Gastroesophageal sphincter (tissue), 4 donors: ENCODE measurements around the gene SYNGR1. TPM values are rescaled to one million over a fixed set of nuclear protein-coding genes. Genes with fewer than 3 reads are reported as not detected.

Experiments used
- ATAC-seq: fragments of 150-250 bp; one replicate; pipeline ENCODE4 v1.9.1; 2016; ENCODE audit warnings: mild to moderate bottlenecking, moderate library complexity
- H3K27ac ChIP-seq, 4 donors: fragments of 200-600 bp; sonication (generic) in 3 of 4; 1 replicate in 3 of 4; 2 replicates in 1 of 4; pipeline ENCODE4 v1.5.1; 2016 to 2019
- H3K27me3 ChIP-seq: fragments of 200-600 bp; sonication (generic); one replicate; pipeline ENCODE4 v1.5.1; 2019
- H3K36me3 ChIP-seq, 2 donors: fragments of 200-600 bp; sonication (generic); one replicate each; pipeline ENCODE4 v1.5.1; 2019; ENCODE audit warnings: control low read depth in 1 of 2
- H3K4me1 ChIP-seq, 3 donors: fragments of 200-600 bp; sonication (generic); 1 replicate in 2 of 3; 2 replicates in 1 of 3; pipeline ENCODE4 v1.5.1; 2016 to 2019; ENCODE audit warnings: control low read depth in 2 of 3
- H3K4me3 ChIP-seq, 2 donors: fragments of 200-600 bp; sonication (generic); one replicate each; pipeline ENCODE4 v1.5.1; 2019; ENCODE audit warnings: mild to moderate bottlenecking in 1 of 2, moderate library complexity in 1 of 2
- H3K9me3 ChIP-seq, 3 donors: fragments of 200-600 bp; sonication (generic); one replicate each; pipeline ENCODE4 v1.5.1; 2017 to 2019; ENCODE audit warnings: control low read depth in 2 of 3
- CTCF ChIP-seq, 4 experiments: fragments of 200-600 bp in 2 of 4; fragments of 450-650 bp in 2 of 4; sonication (generic) in 1 of 4; IDR thresholded peaks; one replicate each; pipeline ENCODE4 v1.5.1; 2017 to 2019; ENCODE audit warnings: antibody characterized with exemption in 4 of 4, mild to moderate bottlenecking in 2 of 4, moderate library complexity in 2 of 4
- EP300 ChIP-seq: sonication (generic); formaldehyde crosslinking; IDR thresholded peaks from one replicate; pipeline ENCODE4 v1.6.1; 2017; ENCODE audit warnings: antibody characterized with exemption, mild to moderate bottlenecking
- POLR2A ChIP-seq, 2 donors: fragments of 450-650 bp; IDR thresholded peaks; one replicate each; pipeline ENCODE4 v1.6.1; 2017; ENCODE audit warnings: antibody characterized with exemption in 2 of 2, mild to moderate bottlenecking in 2 of 2, moderate library complexity in 1 of 2
- POLR2AphosphoS5 ChIP-seq: sonication (generic); formaldehyde crosslinking; IDR thresholded peaks from one replicate; pipeline ENCODE4 v1.6.1; 2017; ENCODE audit warnings: antibody characterized with exemption
- WGBS, 2 donors: methylation state at CpG; one replicate each; pipeline ENCODE4 v1.1.5; 2018; ENCODE audit warnings: low coverage in 1 of 2; 5-methylcytosine and 5-hydroxymethylcytosine counted together
- total RNA-seq, 4 donors: library from RNA; depleted of rRNA; stranded (reverse); fragments of >200 nt; gene quantifications; one replicate each; pipeline ENCODE4 v1.1.0, GENCODE V29; 2016

SYNGR1 gene
- total RNA-seq, 4 donors from 2014 or later = 13.3 to 34.2 (median 20.1) TPM

GRCh38 chr22:39343259-39344045 is 6.3 kb upstream of the SYNGR1 start:
- Histone ChIP-seq H3K4me1 (no peaks in the 10 kb centered on the region), H3K27ac (no peak overlapping the region), H3K27me3 (no peaks in the 10 kb centered on the region), H3K9me3 (no peaks in the 10 kb centered on the region), H3K4me3 (no peak overlapping the region), H3K36me3 (no peaks in the 10 kb centered on the region)
- no peak for TF ChIP-seq POLR2A (IDR thresholded peaks at IDR 0.05)
- peak in 3 of 4 experiments; percentile 50 to 73 (median 55) for TF ChIP-seq CTCF (IDR thresholded peaks at IDR 0.05)
- TF ChIP-seq POLR2AphosphoS5 = no peak
- TF ChIP-seq EP300 = no peak
- WGBS, 2 donors = 34 to 36% methylated on average over 6 to 12 of the region's 15 CpGs
- ATAC-seq = peak; percentile 66

GRCh38 chr22:39344046-39344390 is 5.8 kb upstream of the SYNGR1 start:
- no peaks in the 10 kb centered on the region for H3K9me3 ChIP-seq
- no peak overlapping the region for H3K4me3 ChIP-seq
- no peak overlapping the region for H3K27ac ChIP-seq
- H3K36me3 ChIP-seq = no peaks in the 10 kb centered on the region
- no peak for ATAC-seq
- peaks cover 0 to 6% (median 0%) of the 10 kb centered on the region in 3 donors for H3K4me1 ChIP-seq
- TF ChIP-seq POLR2A (IDR thresholded peaks at IDR 0.05) (no peak), POLR2AphosphoS5 (no peak), EP300 (no peak), CTCF (IDR thresholded peaks at IDR 0.05) (no peak)
- H3K27me3 ChIP-seq = no peaks in the 10 kb centered on the region
- WGBS, 2 donors = 79 to 83% methylated on average over 4 to 8 of the region's 8 CpGs

GRCh38 chr22:39345231-39345630 is 4.6 kb upstream of the SYNGR1 start:
- no peaks in the 10 kb centered on the region for H3K27me3 ChIP-seq
- H3K4me3 ChIP-seq = no peak overlapping the region
- no peak for ATAC-seq
- H3K27ac ChIP-seq = no peak overlapping the region
- H3K36me3 ChIP-seq = no peaks in the 10 kb centered on the region
- H3K4me1 ChIP-seq = peaks cover 0 to 11% (median 0%) of the 10 kb centered on the region in 3 donors
- no peaks in the 10 kb centered on the region for H3K9me3 ChIP-seq
- no peak for TF ChIP-seq POLR2AphosphoS5
- TF ChIP-seq EP300 = no peak
- no peak for TF ChIP-seq CTCF (IDR thresholded peaks at IDR 0.05)
- TF ChIP-seq POLR2A (IDR thresholded peaks at IDR 0.05) = no peak
- WGBS, 2 donors = 80 to 87% methylated on average over 1 to 4 of the region's 4 CpGs

GRCh38 chr22:39348909-39349505 is 784 bp upstream of the SYNGR1 start:
- H3K27me3 ChIP-seq = no peaks in the 10 kb centered on the region
- H3K36me3 ChIP-seq = no peaks in the 10 kb centered on the region
- peak overlapping the region; percentile 73 to 79 for H3K4me3 ChIP-seq
- TF ChIP-seq POLR2A (IDR thresholded peaks at IDR 0.05) (no peak), POLR2AphosphoS5 (no peak), EP300 (no peak), CTCF (IDR thresholded peaks at IDR 0.05) (no peak)
- H3K9me3 ChIP-seq = no peaks in the 10 kb centered on the region
- WGBS, 2 donors = 0 to 17% methylated on average over 3 to 9 of the region's 11 CpGs
- peaks cover 0 to 32% (median 6%) of the 10 kb centered on the region in 3 donors for H3K4me1 ChIP-seq
- H3K27ac ChIP-seq = peak overlapping the region in 3 of 4 donors; percentile 72 to 85 (median 73)
- peak; percentile 29 for ATAC-seq
